PFSK-1 (cell line): ENCODE data around the gene ARL1.

ENCODE experiments used
- FOXP2 ChIP-seq: optimal IDR thresholded peaks from 2 replicates; pipeline ENCODE3; 2011; ENCODE audit warnings: borderline replicate concordance, control low read depth, inconsistent platforms; ENCODE audit not compliant: insufficient read depth; ENCODE audit errors: extremely low read length, extremely low read depth
- POLR2AphosphoS5 ChIP-seq: IDR thresholded peaks from 2 replicates; pipeline ENCODE4 v1.6.1; 2012; ENCODE audit warnings: low read depth, mild to moderate bottlenecking, control low read depth, low read length, moderate library complexity
- REST ChIP-seq, 2 experiments: IDR thresholded peaks; 2 replicates each; pipeline versions ENCODE4 v1.6.1 to v1.8.0; 2011 to 2012; ENCODE audit warnings: low read depth in 2 of 2, low read length in 2 of 2, control low read depth in 1 of 2, inconsistent platforms in 1 of 2, mild to moderate bottlenecking in 1 of 2, moderate library complexity in 1 of 2; ENCODE audit not compliant: insufficient read depth in 1 of 2
- SIN3A ChIP-seq: IDR thresholded peaks from 2 replicates; pipeline ENCODE4 v1.6.1; 2012; ENCODE audit warnings: mild to moderate bottlenecking, low read length, moderate library complexity, borderline replicate concordance; ENCODE audit not compliant: insufficient read depth
- TAF1 ChIP-seq: IDR thresholded peaks from 2 replicates; pipeline ENCODE4 v1.6.1; 2012; ENCODE audit warnings: low read length, control low read depth, borderline replicate concordance; ENCODE audit not compliant: insufficient read depth

The ARL1 gene

GRCh38 chr12:101436136-101436535 is 28.6 kb upstream of the ARL1 start:
- TF ChIP-seq SIN3A (no peak), TAF1 (no peak), FOXP2 (no peak), REST (IDR thresholded peaks at IDR 0.05; ENCODE audit: insufficient read depth in 1 of 2, low read depth in 2 of 2, low read length in 2 of 2) (no peak), POLR2AphosphoS5 (no peak)

GRCh38 chr12:101430456-101430855 is 22.9 kb upstream of the ARL1 start:
- no peak for TF ChIP-seq TAF1
- TF ChIP-seq SIN3A = no peak
- no peak for TF ChIP-seq POLR2AphosphoS5
- no peak for TF ChIP-seq REST (IDR thresholded peaks at IDR 0.05; ENCODE audit: insufficient read depth in 1 of 2, low read depth in 2 of 2, low read length in 2 of 2)
- TF ChIP-seq FOXP2 = no peak

- no peak for TF ChIP-seq POLR2AphosphoS5
- TF ChIP-seq SIN3A = no peak
- no peak for TF ChIP-seq REST (IDR thresholded peaks at IDR 0.05; ENCODE audit: insufficient read depth in 1 of 2, low read depth in 2 of 2, low read length in 2 of 2)
Measured at GRCh38 chr12:101424620-101425019, 17.0 kb upstream of the ARL1 start.

- TF ChIP-seq SIN3A (no peak), TAF1 (no peak), FOXP2 (no peak), POLR2AphosphoS5 (no peak), REST (IDR thresholded peaks at IDR 0.05; ENCODE audit: insufficient read depth in 1 of 2, low read depth in 2 of 2, low read length in 2 of 2) (no peak)
Measured at GRCh38 chr12:101415228-101415627, 7.7 kb upstream of the ARL1 start.

GRCh38 chr12:101414533-101415119 is 7.1 kb upstream of the ARL1 start:
- TF ChIP-seq SIN3A (no peak), FOXP2 (no peak), REST (IDR thresholded peaks at IDR 0.05; ENCODE audit: insufficient read depth in 1 of 2, low read depth in 2 of 2, low read length in 2 of 2) (no peak), TAF1 (no peak), POLR2AphosphoS5 (no peak)
